HG02798 (cell line): ENCODE results near the gene SLC27A4.
"Not testable (repeated sequence)": the region's sequence is repeated elsewhere in the genome, so short reads cannot be mapped to it uniquely, and the experiment has no call there.

Experiments
- ATAC-seq: cut with Tn5 transposase; IDR thresholded peaks from one replicate; pipeline ENCODE4 v1.9.1; 2021; ENCODE audit warnings: mild to moderate bottlenecking; ENCODE audit not compliant: unreplicated experiment, poor library complexity

Gene SLC27A4

DNA sequence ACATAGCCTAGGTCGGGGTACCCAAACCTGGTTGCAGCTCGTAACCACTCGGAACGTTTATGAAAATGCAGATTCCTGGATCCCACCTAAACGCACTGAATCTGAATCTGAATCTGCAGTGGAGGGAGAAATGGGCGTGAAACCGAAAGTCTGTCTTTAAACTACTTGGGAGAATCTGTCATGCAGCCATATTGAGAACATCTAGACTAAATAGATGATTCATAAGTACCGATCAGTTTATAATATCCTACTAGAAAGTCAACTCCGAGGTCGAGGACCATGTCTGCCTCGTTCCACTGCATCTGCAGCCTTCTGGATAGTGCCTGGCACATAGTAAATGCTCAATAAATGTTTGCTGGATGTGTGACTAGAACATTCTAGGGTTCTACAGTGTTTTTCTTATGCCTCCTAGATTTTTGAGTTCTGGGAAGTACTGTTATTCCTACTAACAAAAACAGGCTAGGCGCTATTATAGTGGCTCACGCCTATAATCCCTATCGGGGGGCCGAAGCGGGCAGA lies 17.1 kb upstream of the SLC27A4 start:
- no peak for ATAC-seq

DNA sequence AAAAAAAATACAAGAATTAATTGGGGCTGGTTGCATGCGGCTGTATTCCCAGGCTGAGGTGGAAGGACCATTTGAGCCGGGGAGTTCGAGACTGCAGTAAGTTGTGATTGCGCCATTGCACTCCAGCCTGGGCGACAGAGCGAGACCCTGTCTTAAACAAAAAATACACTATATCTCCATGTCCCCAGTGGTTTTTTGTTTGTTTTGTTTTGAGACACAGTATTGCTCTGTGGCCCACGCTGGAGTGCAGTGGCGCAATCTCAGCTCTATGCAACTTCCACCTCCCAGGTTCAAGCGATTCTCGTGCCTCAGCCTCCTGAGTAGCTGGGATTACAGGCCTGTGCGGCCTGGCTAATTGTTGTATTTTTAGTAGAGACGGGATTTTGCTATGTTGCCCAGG lies 16.5 kb upstream of the SLC27A4 start:
- no peak for ATAC-seq

GRCh38 chr9:128324401-128324800 lies 15.9 kb upstream of the SLC27A4 start:
- ATAC-seq = no peak

DNA sequence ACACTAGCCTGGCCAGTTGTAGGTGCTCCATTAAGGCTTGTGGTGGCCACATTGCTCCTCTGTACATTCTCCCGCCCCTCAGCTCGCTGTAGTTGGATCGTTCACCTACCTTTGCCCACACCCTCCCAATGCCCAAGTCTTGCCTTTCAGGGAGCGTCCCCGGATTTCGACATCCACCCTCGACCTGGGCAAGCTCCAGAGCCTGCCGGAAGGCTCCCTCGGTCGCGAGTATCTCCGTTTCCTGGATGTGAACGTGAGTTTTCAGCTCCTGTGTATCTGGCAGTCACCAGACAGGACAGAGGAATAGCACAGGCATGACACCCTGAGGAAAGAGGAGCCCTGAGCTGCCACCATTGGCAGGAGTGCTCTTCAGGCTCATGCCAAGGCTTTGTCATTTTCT lies 14.7 kb upstream of the SLC27A4 start:
- no peak for ATAC-seq

DNA sequence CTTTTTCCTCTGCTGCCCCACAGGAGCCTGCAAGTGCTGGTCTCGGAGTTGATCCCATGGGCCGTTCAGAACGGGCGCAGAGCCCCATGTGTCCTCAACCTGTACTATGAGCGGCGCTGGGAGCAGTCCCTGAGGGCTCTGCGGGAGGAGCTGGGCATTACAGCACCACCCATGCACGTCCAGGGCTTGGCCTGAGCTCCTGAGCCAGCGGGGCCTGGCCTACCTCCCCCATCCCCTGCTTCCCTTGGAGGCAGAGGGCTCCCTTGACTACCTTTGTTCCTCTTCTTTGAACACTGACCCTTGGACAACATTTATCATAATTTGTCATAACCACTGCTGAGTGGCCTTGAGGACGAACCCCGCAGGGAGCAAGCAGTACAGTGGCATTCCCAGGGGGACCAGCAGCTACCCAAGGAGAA lies 6.9 kb upstream of the SLC27A4 start:
- no peak for ATAC-seq

DNA sequence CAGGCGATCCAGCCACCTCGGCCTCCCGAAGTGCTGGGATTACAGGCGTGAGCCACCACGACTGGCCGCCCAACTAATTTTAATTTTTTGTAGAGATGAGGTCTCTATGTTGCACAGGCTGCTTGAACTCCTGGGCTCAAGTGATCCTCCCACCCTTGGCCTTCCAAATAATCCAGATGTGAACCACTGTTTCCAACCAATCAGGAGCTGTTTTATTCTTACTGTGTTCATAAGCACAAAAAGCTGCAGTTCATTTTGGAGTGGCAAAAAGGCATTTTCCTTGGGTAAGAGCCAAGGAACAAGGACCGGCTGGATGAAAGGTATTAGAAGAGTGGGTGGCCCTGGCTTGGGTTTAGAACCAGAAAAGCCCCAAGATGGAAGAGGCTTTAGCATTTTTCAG lies 5.2 kb upstream of the SLC27A4 start:
- no peak for ATAC-seq

- no peak for ATAC-seq
Measured at GRCh38 chr9:128335914-128336313, 4.4 kb upstream of the SLC27A4 start.

DNA sequence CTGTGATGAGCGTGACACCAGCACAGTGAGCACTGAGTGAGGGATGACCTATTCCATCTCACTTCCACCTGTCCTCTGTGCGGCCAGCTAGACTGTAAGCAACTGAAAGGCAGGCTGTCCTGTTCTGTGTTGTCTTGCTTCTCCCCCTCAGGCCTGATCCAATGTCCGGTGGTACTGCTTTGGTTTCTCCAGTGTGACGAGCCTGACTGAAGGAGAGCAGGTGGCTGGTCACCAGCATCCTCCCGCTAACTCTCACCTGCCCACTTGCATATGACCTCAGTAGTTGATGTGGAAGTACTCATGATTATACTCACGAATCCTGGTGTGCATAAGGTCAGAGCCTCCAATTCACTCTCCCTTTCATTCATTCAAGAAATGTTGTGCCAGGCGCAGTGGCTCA lies 2.4 kb upstream of the SLC27A4 start:
- no peak for ATAC-seq

- not testable (repeated sequence) for ATAC-seq
Measured at GRCh38 chr9:128338852-128339614, 1.3 kb upstream of the SLC27A4 start.

DNA sequence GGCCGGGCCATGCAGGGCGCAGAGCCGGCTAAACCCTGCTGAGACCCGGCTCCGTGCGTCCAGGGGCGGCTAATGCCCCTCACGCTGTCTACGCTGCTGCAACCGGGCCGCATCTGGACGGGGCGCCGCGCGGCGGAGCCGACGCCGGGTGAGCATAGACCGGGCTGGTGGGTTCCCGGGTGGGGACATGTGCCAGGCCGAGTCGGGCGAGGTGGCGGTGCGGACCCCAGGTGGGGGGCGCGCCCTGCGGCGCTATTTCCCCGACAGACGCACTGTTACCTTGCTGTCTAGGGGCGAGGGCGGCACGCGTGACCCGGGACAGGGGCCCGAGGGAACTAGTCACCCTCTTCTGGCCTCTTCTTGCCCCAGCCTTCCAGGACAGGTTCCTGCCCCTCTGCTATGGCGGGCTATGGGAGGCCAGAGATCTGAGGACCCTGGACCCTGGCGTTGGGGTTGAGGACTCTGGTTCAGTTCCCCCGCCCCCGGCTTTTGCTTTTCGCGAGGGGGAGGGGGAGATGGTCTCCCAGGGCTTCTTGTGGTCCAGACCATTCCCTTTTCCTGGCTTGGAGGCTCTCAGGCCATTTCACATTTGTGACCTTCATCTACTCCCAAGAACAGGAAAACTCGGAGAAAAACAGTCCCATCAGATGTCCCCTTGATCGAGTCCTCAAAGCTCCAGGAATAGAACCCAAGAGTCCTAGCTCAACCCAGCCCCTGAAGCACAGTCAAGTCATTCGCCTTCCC lies 536 bp downstream of the SLC27A4 start:
- ATAC-seq = no peak

DNA sequence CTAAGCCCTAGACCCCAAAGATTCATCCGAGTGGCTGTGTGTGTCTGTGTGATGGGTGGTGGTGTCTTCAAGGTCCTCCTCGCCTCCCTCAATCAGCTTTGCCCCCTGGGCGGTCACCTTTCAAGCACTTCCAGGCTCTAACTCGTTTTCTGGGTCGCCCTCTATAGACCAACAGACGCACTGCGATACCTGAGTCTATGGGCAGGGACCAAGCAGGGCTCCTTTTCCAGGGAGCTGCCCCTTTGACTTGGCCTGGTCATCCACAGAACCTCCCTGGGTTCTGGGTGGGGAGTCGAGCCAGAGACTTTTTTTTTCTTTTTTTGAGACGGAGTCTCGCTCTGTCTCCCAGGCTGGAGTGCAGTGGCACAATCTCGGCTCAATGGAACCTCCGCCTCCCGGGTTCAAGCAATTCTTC lies 1.1 kb downstream of the SLC27A4 start:
- no peak for ATAC-seq

DNA sequence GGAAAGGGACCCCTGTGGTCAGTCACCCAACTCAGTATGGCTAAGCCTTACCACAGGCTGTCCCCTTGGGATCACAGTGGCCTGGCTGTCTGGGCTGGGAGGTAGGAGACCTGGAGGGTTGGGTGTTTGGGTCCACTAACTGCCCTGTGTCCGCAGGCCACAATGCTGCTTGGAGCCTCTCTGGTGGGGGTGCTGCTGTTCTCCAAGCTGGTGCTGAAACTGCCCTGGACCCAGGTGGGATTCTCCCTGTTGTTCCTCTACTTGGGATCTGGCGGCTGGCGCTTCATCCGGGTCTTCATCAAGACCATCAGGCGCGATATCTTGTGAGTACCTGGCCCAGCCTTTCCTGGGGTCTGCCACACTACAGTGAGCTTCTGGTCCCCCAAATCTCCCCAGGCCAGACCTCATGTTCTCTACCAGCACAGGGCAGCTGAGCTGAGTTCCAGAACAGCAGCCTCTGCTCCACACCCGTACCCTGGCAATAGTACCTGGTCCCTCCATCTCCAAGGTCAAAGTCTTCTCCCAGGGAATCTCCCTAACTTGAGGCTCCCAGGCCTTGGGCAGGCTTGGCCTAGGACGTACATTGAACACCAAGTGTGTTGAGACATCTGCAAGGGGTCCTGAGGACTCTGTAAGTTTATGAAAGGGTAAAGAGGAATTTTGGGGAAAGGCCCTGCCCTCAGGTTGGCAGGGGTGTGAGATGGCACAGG lies 2.8 kb downstream of the SLC27A4 start:
- no peak for ATAC-seq

- ATAC-seq = no peak
Measured at GRCh38 chr9:128343855-128344254, 3.5 kb downstream of the SLC27A4 start.

DNA sequence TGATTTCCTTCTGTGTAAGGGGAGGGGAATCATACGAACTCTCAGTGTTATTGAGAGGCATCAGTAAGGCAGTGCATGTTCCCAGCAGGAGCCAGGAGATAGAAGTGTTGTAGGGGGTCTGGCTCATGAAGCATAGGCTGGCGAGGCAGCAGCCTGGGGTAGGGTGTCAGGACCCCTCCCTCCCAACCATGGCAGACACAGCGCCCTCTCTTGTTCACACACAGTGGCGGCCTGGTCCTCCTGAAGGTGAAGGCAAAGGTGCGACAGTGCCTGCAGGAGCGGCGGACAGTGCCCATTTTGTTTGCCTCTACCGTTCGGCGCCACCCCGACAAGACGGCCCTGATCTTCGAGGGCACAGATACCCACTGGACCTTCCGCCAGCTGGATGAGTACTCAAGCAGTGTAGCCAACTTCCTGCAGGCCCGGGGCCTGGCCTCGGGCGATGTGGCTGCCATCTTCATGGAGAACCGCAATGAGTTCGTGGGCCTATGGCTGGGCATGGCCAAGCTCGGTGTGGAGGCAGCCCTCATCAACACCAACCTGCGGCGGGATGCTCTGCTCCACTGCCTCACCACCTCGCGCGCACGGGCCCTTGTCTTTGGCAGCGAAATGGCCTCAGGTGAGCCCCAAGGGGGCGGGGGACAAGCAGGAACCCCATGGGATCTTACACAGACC lies 4.7 kb downstream of the SLC27A4 start:
- ATAC-seq = no peak

- no peak for ATAC-seq
Measured at GRCh38 chr9:128349125-128349524, 8.8 kb downstream of the SLC27A4 start.

DNA sequence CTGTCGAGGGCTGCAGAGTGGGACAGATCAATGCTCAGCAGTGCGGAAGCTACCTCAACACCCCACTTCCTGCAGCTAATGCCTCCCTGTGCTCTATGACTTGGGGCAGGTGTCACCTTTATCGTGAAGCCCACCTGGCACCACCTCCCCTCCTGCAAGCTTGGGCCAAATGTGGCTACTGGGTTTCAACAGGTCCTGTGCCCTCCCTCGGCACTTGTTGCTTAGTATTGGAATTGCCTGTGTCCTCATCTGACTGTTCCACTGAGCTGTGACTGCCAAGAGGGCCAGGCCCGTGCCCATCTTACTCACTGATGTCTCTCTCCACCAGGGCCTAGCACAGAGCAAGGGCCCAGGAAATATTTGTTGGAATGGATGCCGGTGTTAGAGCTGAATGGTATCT lies 9.4 kb downstream of the SLC27A4 start:
- ATAC-seq = no peak

DNA sequence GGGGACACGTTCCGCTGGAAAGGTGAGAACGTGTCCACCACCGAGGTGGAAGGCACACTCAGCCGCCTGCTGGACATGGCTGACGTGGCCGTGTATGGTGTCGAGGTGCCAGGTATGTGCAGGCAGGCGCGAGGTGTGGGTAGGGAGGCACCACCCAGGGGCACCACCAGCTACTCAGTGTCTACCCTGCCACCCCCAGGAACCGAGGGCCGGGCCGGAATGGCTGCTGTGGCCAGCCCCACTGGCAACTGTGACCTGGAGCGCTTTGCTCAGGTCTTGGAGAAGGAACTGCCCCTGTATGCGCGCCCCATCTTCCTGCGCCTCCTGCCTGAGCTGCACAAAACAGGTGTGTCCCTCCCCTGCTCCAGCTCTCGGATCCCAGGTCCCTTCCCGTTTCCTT lies 15.1 kb downstream of the SLC27A4 start:
- ATAC-seq = no peak

- ATAC-seq = no peak
Measured at GRCh38 chr9:128358090-128358489, 17.8 kb downstream of the SLC27A4 start.

DNA sequence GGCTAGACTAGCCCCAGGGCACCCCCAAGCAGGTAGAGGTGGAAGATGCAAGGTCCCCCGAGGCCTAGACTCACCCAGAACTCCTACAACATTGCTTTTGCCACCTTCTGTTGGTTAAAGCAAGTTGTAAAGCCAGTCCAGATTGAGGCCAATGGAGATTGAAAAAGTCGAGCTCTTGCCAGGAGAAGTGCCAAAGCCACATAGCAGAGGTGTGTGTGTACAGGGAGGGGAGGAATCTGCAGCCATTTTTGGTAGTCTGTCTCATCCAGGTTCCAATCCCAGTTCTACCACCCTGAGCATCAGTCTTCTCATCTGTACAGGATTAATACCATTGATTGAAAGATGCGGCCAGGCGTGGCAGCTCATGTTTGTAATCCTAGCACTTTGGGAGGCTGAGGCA lies 18.5 kb downstream of the SLC27A4 start:
- no peak for ATAC-seq

- no peak for ATAC-seq
Measured at GRCh38 chr9:128360826-128361225, 20.5 kb downstream of the SLC27A4 start.
